GM18951 (cell line): ENCODE results near the gene AP3B1.

Source experiments
- POLR2A ChIP-seq: IDR thresholded peaks from 4 replicates; pipeline ENCODE4 v1.6.1; 2011; ENCODE audit warnings: mild to moderate bottlenecking; ENCODE audit not compliant: insufficient read length, insufficient read depth; ENCODE audit errors: extremely low read depth
- in situ Hi-C: fragments of 300-500 bp; cut with MboI; formaldehyde crosslinking; loops from one replicate; pipeline ENCODE4 v1.12.0; 2022; ENCODE audit warnings: low sequenced_read_pairs, mixed read lengths, inconsistent platforms; ENCODE audit not compliant: unreplicated experiment

AP3B1 gene

DNA sequence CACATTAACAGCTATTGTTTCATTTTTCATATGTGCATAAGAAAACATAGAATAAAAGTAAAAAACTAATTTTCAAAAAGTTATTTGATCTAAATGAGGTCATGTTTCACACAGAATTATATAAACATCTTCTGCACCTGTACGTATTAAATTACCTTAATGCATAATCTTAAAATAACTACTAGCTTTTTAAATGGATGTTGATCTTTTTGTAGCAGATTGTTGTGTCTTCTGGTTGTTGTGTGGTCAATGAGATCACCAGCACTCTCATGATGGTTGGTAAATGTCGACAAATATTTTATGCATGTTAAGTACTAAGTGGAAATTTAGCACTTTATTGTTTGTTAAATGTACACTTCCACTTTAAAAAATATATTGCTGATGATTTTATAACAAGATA is 162.0 kb downstream of the AP3B1 start:
- in situ Hi-C loops = no loop called here
- no peak for TF ChIP-seq POLR2A

DNA sequence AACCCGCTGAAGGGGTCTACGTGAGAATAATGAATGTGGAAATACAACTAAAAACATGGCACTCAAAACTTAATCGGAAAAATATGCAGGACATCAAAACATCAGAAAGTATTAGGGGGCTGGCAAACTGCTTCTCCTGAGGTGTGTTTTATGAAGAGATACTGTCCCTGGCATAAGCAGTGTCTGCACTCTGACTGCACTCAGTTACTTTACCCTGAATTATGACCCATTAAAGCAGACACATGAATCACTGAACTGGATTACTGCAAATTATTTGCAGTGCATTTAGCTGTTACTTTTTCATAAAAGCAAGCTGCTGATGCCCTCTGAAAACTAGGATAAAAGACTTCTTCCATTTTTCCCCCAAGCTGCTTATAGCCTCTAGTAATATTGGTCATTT is 164.9 kb downstream of the AP3B1 start:
- in situ Hi-C loops = no loop called here
- no peak for TF ChIP-seq POLR2A

GRCh38 chr5:78127875-78128274 is 166.6 kb downstream of the AP3B1 start:
- in situ Hi-C loops = no loop called here
- TF ChIP-seq POLR2A = no peak

- TF ChIP-seq POLR2A = no peak
- in situ Hi-C loops = no loop called here
Measured at GRCh38 chr5:78126536-78126935, 168.0 kb downstream of the AP3B1 start.

- in situ Hi-C loops = no loop called here
- TF ChIP-seq POLR2A = no peak
Measured at GRCh38 chr5:78116167-78116566, 178.3 kb downstream of the AP3B1 start.

GRCh38 chr5:78113689-78114264 is 180.7 kb downstream of the AP3B1 start:
- TF ChIP-seq POLR2A = no peak

DNA sequence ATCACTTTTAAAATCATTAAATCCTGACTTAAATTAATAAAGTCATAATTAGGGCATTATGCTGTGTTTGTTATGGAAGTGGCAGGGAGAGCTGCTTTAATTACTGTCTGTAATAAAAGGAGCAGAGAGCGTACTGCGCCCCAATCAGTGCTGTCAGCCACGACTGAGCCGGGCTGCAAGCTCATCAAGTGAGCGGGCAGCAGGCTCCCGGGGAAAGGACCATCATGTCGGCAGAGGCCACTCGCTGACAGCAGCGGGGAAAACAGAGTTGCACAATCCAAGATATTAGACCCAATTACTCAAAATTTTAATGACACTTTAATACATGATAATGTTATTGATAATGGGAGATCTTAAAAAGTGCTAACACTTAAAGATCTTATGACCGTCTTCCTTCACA is 181.6 kb downstream of the AP3B1 start:
- no peak for TF ChIP-seq POLR2A
- in situ Hi-C loops = no loop called here

More at GRCh38 chr5:78113689-78114264, 180.7 kb downstream of the AP3B1 start:
- in situ Hi-C loops = no loop called here

DNA sequence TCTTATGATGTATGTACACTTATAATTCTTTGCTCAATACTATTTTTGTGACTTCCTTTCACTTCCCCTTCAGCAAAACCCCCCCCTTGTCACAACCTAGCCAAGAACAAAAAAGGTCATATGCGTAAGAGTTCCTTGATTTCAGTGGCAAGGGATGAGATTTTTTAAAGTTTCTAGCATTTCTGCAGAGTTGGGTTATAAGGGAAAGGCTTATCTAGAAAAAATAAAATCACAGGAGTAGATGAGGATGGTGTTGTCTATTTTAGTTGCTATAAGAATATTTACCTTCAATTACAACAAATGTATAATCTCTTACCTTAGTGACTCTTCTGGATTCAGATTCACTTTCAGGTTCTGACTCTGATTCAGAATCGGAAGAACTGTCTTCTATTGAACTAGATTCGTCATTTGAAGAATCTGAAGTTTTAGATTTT is 184.6 kb downstream of the AP3B1 start:
- no peak for TF ChIP-seq POLR2A
- in situ Hi-C loops = no loop called here

- TF ChIP-seq POLR2A = no peak
- in situ Hi-C loops = no loop called here
Measured at GRCh38 chr5:78108564-78108963, 185.9 kb downstream of the AP3B1 start.

DNA sequence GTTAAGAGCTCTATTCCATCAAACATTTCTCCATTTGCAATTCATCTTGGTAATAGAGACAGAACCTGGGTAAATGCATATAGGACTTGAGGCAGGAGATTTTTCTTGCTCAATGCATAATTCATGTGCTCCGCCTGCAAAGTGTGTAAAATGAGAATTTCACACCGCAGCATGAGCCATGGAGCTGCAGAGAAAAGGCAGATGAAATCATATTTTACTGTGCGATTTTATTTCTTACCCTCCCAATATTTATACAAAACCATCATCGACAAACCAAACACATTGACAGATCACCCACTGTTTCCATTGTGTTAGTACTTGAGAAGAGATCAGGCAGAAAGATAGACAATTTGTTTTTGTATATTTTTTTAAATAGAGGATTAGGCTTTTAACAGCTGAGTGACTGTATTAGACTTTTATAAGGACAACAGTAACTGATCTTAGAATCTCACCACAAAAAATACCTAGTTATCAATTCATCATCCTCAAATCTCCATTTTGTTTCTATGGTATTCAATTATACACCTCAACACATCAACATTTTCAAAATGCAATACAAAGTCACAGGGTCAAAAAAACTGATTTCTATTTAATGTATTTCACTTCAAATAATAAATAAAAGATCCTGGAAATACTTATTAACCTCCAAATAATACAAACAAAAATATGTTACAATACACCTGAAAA is 191.1 kb downstream of the AP3B1 start:
- in situ Hi-C loops = no loop called here
- no peak for TF ChIP-seq POLR2A

- in situ Hi-C loops = no loop called here
- no peak for TF ChIP-seq POLR2A
Measured at GRCh38 chr5:78102500-78102899, 192.0 kb downstream of the AP3B1 start.

GRCh38 chr5:78095125-78095524 is 199.4 kb downstream of the AP3B1 start:
- TF ChIP-seq POLR2A = no peak

DNA sequence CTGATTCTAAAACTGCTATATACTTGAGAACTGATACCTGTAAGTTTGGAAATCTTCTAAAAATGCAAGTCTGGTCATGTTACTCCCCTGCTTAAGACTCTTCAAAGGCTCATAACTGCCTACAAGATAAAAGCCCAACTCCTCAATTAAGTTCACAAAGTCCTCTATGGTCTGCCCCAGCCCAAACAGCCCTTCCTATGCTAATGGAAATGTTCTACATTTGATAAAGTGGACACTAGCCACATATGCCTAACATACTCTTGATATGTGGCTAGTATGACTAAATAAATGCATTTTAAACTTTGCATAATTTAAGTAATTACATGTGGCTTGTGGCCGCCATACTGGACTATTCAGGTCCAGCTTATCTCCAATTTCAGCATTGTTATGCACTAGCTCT is 204.5 kb downstream of the AP3B1 start:
- in situ Hi-C loops = no loop called here
- no peak for TF ChIP-seq POLR2A

More at GRCh38 chr5:78095125-78095524, 199.4 kb downstream of the AP3B1 start:
- in situ Hi-C loops = no loop called here

DNA sequence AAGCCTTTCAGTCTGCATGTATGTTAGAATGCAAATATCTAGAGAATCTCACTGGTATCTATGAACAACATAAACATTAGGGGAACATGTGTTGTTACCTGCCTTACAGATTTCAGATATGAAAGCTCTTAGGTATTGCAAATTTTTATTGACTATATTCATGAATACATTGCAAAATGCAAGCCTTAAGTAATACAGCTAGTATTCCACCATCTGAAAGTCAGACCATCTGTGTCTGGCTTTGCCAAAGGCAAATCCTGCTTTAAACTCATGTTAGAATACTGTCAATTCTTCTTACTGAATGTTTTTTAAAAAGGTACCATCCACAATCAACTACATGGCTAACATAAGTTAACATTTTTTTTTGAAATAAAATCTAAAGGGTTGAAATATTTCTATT is 215.6 kb downstream of the AP3B1 start:
- in situ Hi-C loops = no loop called here
- no peak for TF ChIP-seq POLR2A
